GM12873 (cell line): Measurements from ENCODE around the gene ADIPOR1.

Experiments used
- TF ChIP-seq, protein P1 (sequence below): IDR thresholded peaks from 2 replicates; pipeline ENCODE4 v1.5.1; 2012; ENCODE audit warnings: low read depth, mild to moderate bottlenecking, moderate library complexity, low read length, control low read depth; ENCODE audit not compliant: insufficient read depth; ENCODE audit errors: missing control alignments

ADIPOR1 gene

DNA sequence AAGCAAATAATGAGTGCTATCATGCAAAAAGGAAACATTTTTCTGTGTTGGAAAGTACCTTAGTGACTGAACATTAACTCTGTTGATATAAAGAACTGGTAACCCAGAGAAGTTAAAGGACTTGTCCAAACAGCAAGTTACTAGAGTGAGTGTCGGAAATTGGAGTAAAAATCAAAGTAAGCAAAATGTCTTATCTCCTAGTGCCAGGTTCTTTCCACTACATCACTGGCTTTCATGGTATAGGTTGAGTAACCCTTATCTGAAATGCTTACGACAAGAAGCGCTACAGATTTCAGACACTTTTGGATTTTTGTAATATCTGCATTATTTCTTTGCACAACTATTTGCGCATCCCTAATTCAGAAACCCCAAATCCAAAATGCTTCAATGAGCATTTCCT, 52.8 kb downstream of the ADIPOR1 start:
- TF ChIP-seq, protein P1, sequence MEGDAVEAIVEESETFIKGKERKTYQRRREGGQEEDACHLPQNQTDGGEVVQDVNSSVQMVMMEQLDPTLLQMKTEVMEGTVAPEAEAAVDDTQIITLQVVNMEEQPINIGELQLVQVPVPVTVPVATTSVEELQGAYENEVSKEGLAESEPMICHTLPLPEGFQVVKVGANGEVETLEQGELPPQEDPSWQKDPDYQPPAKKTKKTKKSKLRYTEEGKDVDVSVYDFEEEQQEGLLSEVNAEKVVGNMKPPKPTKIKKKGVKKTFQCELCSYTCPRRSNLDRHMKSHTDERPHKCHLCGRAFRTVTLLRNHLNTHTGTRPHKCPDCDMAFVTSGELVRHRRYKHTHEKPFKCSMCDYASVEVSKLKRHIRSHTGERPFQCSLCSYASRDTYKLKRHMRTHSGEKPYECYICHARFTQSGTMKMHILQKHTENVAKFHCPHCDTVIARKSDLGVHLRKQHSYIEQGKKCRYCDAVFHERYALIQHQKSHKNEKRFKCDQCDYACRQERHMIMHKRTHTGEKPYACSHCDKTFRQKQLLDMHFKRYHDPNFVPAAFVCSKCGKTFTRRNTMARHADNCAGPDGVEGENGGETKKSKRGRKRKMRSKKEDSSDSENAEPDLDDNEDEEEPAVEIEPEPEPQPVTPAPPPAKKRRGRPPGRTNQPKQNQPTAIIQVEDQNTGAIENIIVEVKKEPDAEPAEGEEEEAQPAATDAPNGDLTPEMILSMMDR, result no peak

DNA sequence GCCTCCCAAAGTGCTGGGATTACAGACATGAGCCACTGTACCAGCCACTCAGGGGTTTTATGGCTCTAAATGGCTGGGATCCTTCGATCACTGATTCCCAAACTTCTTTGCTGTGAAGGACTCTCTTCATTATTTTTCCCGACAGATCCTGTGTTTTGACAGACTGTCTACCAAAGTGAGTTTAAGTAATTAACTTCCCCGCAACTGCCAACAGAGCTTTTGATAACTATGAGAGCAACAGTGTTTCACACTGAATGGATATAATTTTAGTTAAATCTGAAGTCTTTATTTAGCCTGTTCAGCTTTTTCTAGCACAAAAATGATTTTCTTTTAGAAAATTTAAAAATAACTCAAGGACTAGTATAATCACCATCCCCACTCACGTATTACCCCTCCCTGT, 56.6 kb downstream of the ADIPOR1 start:
- TF ChIP-seq, protein P1, result no peak

DNA sequence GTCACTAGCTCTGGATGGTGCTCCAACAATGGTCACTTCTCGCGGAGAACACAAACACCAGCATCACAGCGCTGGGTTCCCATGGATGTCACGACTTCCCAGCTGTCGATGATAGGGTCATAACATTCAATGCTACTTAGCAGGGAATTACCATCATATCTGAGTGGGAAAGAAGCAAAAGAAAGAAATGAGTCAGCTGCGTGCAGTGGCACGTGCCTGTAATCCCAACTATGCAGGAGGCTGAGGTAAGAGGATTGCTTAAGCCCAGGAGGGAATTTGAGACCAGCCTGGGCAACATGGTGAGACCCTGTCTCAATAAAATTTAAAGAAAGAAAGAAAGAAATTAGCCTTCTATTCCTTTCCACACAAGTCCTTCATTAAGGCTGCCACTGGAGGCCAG, 65.6 kb downstream of the ADIPOR1 start:
- TF ChIP-seq, protein P1, result no peak
